Neuronal stem cell (in vitro differentiated cells): ENCODE results near the gene GPAM.

Source experiments
- DNase-seq: peaks from one replicate; pipeline ENCODE4 v3.0.0-alpha.2; 2013; ENCODE audit warnings: low spot score
- H2AFZ ChIP-seq: one replicate; pipeline ENCODE4 v1.6.1; 2013; ENCODE audit warnings: mild to moderate bottlenecking, low read length, inconsistent platforms
- H2AK5ac ChIP-seq: 2 replicates; pipeline ENCODE4 v1.6.1; 2013; ENCODE audit warnings: low read depth, mild to moderate bottlenecking, inconsistent platforms, low read length, moderate library complexity, mixed read lengths
- H2BK120ac ChIP-seq: 2 replicates; pipeline ENCODE4 v1.6.1; 2013; ENCODE audit warnings: low read depth, mild to moderate bottlenecking, inconsistent platforms, low read length, moderate library complexity, mixed read lengths
- H2BK12ac ChIP-seq: one replicate; pipeline ENCODE4 v1.6.1; 2013; ENCODE audit warnings: low read length, inconsistent platforms
- H2BK15ac ChIP-seq: 2 replicates; pipeline ENCODE4 v1.6.1; 2013; ENCODE audit warnings: mild to moderate bottlenecking, low read length, inconsistent platforms, mixed read lengths
- H2BK5ac ChIP-seq: one replicate; pipeline ENCODE4 v1.6.1; 2013; ENCODE audit warnings: inconsistent platforms, mild to moderate bottlenecking, low read length, moderate library complexity
- H3K14ac ChIP-seq: one replicate; pipeline ENCODE4 v1.6.1; 2013; ENCODE audit warnings: low read length, inconsistent platforms
- H3K18ac ChIP-seq: 2 replicates; pipeline ENCODE4 v1.6.1; 2013; ENCODE audit warnings: low read length, inconsistent platforms
- H3K23ac ChIP-seq: 2 replicates; pipeline ENCODE4 v1.6.1; 2013; ENCODE audit warnings: low read depth, mild to moderate bottlenecking, mixed read lengths, low read length, inconsistent platforms; ENCODE audit not compliant: poor library complexity
- H3K27ac ChIP-seq: replicated peaks from 3 replicates; pipeline ENCODE4 v1.5.1; 2013; ENCODE audit warnings: low read length, inconsistent platforms
- H3K27me3 ChIP-seq, 3 experiments: 2 replicates each; pipeline ENCODE4 v1.6.1; 2013; ENCODE audit warnings: low read length in 3 of 3, mild to moderate bottlenecking in 2 of 3, inconsistent platforms in 1 of 3, low read depth in 1 of 3, mixed read lengths in 1 of 3, moderate library complexity in 1 of 3; ENCODE audit not compliant: control insufficient read depth in 3 of 3, insufficient read depth in 3 of 3
- H3K36me3 ChIP-seq, 2 donors: replicated peaks in 1 of 2; 2 replicates each; pipeline ENCODE4 v1.6.1; 2013; ENCODE audit warnings: low read length in 2 of 2; ENCODE audit not compliant: control insufficient read depth in 2 of 2, insufficient read depth in 2 of 2
- H3K4ac ChIP-seq: 2 replicates; pipeline ENCODE4 v1.6.1; 2013; ENCODE audit warnings: inconsistent platforms, mild to moderate bottlenecking, low read length, moderate library complexity
- H3K4me1 ChIP-seq, 2 donors: 1 replicate in 1 of 2; 2 replicates in 1 of 2; pipeline ENCODE4 v1.6.1; 2013; ENCODE audit warnings: low read length in 2 of 2, low read depth in 1 of 2; ENCODE audit not compliant: control insufficient read depth in 2 of 2, insufficient read depth in 1 of 2
- H3K4me2 ChIP-seq: one replicate; pipeline ENCODE4 v1.6.1; 2013; ENCODE audit warnings: mild to moderate bottlenecking, low read length, inconsistent platforms; ENCODE audit not compliant: insufficient read depth, poor library complexity, severe bottlenecking
- H3K4me3 ChIP-seq, 2 donors: 2 replicates each; pipeline ENCODE4 v1.5.1; 2013; ENCODE audit warnings: low read length in 2 of 2, mild to moderate bottlenecking in 2 of 2, inconsistent platforms in 1 of 2, moderate library complexity in 1 of 2
- H3K79me1 ChIP-seq: one replicate; pipeline ENCODE4 v1.6.1; 2013; ENCODE audit warnings: low read depth, mild to moderate bottlenecking, inconsistent platforms, low read length, moderate library complexity
- H3K9ac ChIP-seq: one replicate; pipeline ENCODE4 v1.6.1; 2013; ENCODE audit warnings: mild to moderate bottlenecking, low read depth, low read length, inconsistent platforms; ENCODE audit not compliant: poor library complexity
- H3K9me3 ChIP-seq, 2 donors: replicated peaks in 1 of 2; 2 replicates each; pipeline versions ENCODE3 to v1.6.1; 2013; ENCODE audit warnings: low read length in 2 of 2, mild to moderate bottlenecking in 2 of 2, inconsistent platforms in 1 of 2, low read depth in 1 of 2, mixed read lengths in 1 of 2, moderate library complexity in 1 of 2; ENCODE audit not compliant: control insufficient read depth in 2 of 2, insufficient read depth in 1 of 2
- H4K8ac ChIP-seq: one replicate; pipeline ENCODE4 v1.6.1; 2013; ENCODE audit warnings: low read depth, mild to moderate bottlenecking, inconsistent platforms, low read length, moderate library complexity
- H4K91ac ChIP-seq: one replicate; pipeline ENCODE4 v1.6.1; 2013; ENCODE audit warnings: low read length, low read depth, mild to moderate bottlenecking, inconsistent platforms; ENCODE audit not compliant: poor library complexity
- WGBS, 2 donors: extraction: QIAGEN DNeasy Blood & Tissue Kit; methylation state at CpG; one replicate each; pipeline ENCODE4 v1.1.7; 2013; ENCODE audit warnings: missing lambda C conversion rate in 2 of 2, mixed read lengths in 1 of 2; ENCODE audit not compliant: insufficient read length in 2 of 2, insufficient replicate concordance in 1 of 2; ENCODE audit errors: extremely low coverage in 2 of 2; 5-methylcytosine and 5-hydroxymethylcytosine counted together

Gene GPAM

DNA sequence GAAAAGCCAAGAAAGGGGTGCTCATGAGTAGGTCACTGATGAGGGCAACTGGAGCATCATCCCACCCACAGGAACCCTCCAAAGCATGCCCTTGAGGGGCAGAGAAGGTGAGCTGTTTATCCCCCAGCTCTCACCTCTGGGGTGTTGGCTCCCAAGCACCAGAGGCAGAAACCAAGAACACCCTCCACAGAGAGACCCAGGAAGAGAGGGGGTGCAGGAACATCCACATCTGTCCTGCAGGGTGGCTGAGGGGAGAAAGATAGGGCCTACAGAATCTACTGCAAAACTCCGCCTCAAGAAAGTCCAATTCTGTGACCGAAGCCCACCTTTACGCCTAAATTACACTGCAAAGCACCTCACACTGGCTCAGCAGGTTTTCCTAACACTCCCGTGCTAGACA, 40.1 kb downstream of the GPAM start:
- H3K4me3 ChIP-seq: no peak overlapping the region
- no peaks in the 10 kb centered on the region for H3K79me1 ChIP-seq
- no peak overlapping the region for H2BK120ac ChIP-seq
- H3K4me1 ChIP-seq: peaks cover 0 to 1% of the 10 kb centered on the region in 2 donors
- no peak overlapping the region for H2BK15ac ChIP-seq
- no peak overlapping the region for H4K8ac ChIP-seq
- WGBS, 2 donors: no CpG with 5 or more reads among the region's 4 CpGs
- no peak overlapping the region for H3K4me2 ChIP-seq
- no peak overlapping the region for H3K18ac ChIP-seq
- no peaks in the 10 kb centered on the region for H3K27me3 ChIP-seq
- H2AFZ ChIP-seq: no peak overlapping the region
- no peak overlapping the region for H3K14ac ChIP-seq
- H3K23ac ChIP-seq: no peak overlapping the region
- no peak overlapping the region for H2BK12ac ChIP-seq
- H3K9ac ChIP-seq: no peak overlapping the region
- no peak overlapping the region for H3K27ac ChIP-seq
- H3K9me3 ChIP-seq: no peaks in the 10 kb centered on the region
- H3K4ac ChIP-seq: no peak overlapping the region
- H2AK5ac ChIP-seq: no peak overlapping the region
- no peak overlapping the region for H2BK5ac ChIP-seq
- H4K91ac ChIP-seq: no peak overlapping the region
- H3K36me3 ChIP-seq: no peaks in the 10 kb centered on the region
- no peak for DNase-seq

DNA sequence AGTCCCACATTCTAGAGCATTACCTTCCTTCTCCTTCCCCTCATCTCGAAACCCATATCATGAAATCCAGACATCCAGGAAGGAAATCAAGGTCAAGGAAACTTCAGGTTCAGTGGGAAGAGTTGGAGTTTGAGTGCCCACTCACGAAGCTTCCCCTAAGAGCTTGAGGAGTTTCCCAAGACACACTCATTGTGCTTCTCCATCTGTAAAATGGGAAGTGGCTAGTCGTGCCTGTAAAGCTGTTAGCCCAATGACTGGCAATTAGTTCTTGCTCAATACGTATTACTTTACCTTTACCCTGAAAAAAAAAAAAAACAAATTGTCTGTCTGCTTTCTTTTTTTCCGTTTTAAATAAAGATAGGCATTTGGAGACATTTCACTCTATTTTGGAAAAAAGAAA, 42.3 kb downstream of the GPAM start:
- Histone ChIP-seq H3K4me1 (peaks cover 0 to 1% of the 10 kb centered on the region in 2 donors), H3K9ac (no peak overlapping the region), H2AK5ac (no peak overlapping the region), H3K27me3 (no peaks in the 10 kb centered on the region), H3K23ac (no peak overlapping the region), H4K91ac (no peak overlapping the region), H2BK120ac (no peak overlapping the region), H3K79me1 (no peaks in the 10 kb centered on the region), H2BK5ac (no peak overlapping the region), H3K27ac (no peak overlapping the region), H3K4me2 (no peak overlapping the region), H3K14ac (no peak overlapping the region), H2BK15ac (no peak overlapping the region), H3K9me3 (no peaks in the 10 kb centered on the region), H2BK12ac (no peak overlapping the region), H3K4me3 (no peak overlapping the region), H4K8ac (no peak overlapping the region), H3K18ac (no peak overlapping the region), H3K4ac (no peak overlapping the region), H3K36me3 (no peaks in the 10 kb centered on the region), H2AFZ (no peak overlapping the region)
- DNase-seq: no peak
- no CpG with 5 or more reads among the region's 5 CpGs for WGBS, 2 donors

DNA sequence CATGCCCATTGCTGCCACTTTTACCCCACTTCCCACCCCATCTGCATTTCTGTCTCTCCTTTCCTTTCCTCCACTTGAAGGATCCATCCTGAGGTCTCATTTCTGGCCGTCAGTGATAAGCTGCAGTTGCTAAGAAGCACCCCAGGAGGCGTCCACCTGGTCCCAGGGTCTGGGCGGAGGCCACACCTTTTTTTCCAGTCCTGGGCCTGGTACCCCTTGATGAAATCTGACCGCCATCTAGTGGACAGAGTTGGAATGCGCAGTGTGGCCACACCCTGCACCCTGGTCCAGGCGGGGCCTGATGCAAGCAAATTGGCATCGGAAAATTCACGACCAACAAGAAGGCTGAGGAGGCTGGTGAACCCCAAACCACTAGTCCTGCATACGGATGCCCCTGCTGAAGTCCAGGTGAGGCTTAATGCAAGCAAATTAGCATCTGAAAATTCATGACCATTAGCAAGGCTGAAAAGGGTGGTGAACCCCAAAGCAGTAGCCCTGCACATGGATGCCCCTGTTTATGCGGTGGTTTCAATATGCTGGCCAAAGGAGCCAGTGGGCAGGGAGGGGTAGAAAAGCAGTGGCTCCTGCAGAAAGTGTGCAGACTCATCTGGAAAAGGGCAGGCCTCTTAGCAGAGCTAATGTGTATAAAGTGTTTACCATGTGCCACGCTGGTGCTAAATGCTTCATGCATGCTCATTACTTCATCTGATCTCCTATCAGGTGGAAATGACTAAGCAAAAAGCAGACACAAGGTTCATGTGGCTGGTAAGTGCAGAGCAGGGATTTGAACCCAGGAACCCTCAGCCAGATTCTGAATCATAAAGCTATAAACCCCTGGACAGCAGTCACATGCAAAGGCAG, 43.2 kb downstream of the GPAM start:
- no peak overlapping the region for H2BK120ac ChIP-seq
- H3K79me1 ChIP-seq: no peaks in the 10 kb centered on the region
- H2AFZ ChIP-seq: no peak overlapping the region
- no peaks in the 10 kb centered on the region for H3K9me3 ChIP-seq
- DNase-seq: peak; percentile 73
- H3K27me3 ChIP-seq: no peaks in the 10 kb centered on the region
- no peak overlapping the region for H2BK5ac ChIP-seq
- no peak overlapping the region for H2BK15ac ChIP-seq
- WGBS, 2 donors: no CpG with 5 or more reads among the region's 11 CpGs
- H3K27ac ChIP-seq: no peak overlapping the region
- no peak overlapping the region for H3K9ac ChIP-seq
- H2BK12ac ChIP-seq: no peak overlapping the region
- peaks cover 0 to 1% of the 10 kb centered on the region in 2 donors for H3K4me1 ChIP-seq
- no peak overlapping the region for H3K4ac ChIP-seq
- H3K23ac ChIP-seq: no peak overlapping the region
- no peak overlapping the region for H3K18ac ChIP-seq
- no peaks in the 10 kb centered on the region for H3K36me3 ChIP-seq
- no peak overlapping the region for H3K4me3 ChIP-seq
- H3K14ac ChIP-seq: no peak overlapping the region
- no peak overlapping the region for H2AK5ac ChIP-seq
- no peak overlapping the region for H4K91ac ChIP-seq
- H3K4me2 ChIP-seq: no peak overlapping the region
- no peak overlapping the region for H4K8ac ChIP-seq

DNA sequence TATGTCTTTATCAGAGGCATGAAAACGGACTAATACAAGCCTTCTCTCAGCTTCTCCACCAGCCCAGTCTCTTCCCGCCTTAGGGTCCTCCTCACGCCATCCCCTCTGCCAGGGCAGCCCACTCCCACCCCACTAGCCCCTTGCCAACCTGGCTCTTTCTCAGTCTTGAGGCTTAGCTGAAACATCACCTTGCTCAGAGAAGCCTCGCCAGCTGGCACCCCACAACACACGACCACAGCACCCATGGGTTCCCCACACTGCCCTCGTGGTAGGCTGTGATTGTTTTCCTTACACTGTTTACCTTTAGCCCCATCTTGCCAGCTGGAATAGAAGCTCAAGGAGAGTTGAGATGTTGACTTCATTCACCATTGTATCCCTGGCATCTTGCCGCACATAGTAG, 44.4 kb downstream of the GPAM start:
- H3K4me1 ChIP-seq: peaks cover 0 to 1% of the 10 kb centered on the region in 2 donors
- no peak overlapping the region for H4K91ac ChIP-seq
- no peak overlapping the region for H3K23ac ChIP-seq
- no peak overlapping the region for H3K4me3 ChIP-seq
- no peak overlapping the region for H3K18ac ChIP-seq
- no peaks in the 10 kb centered on the region for H3K36me3 ChIP-seq
- H3K27me3 ChIP-seq: no peaks in the 10 kb centered on the region
- WGBS, 2 donors: no CpG with 5 or more reads among the region's 7 CpGs
- no peaks in the 10 kb centered on the region for H3K79me1 ChIP-seq
- no peak overlapping the region for H3K4me2 ChIP-seq
- H2AK5ac ChIP-seq: no peak overlapping the region
- no peak for DNase-seq
- H3K9me3 ChIP-seq: no peaks in the 10 kb centered on the region
- no peak overlapping the region for H3K14ac ChIP-seq
- H2BK12ac ChIP-seq: no peak overlapping the region
- no peak overlapping the region for H2BK120ac ChIP-seq
- no peak overlapping the region for H3K9ac ChIP-seq
- no peak overlapping the region for H2BK15ac ChIP-seq
- H2BK5ac ChIP-seq: no peak overlapping the region
- no peak overlapping the region for H2AFZ ChIP-seq
- H4K8ac ChIP-seq: no peak overlapping the region
- H3K27ac ChIP-seq: no peak overlapping the region
- H3K4ac ChIP-seq: no peak overlapping the region
